Thyroid gland (tissue), 4 donors: ENCODE results near the gene ZNF618.

Experiments
- CTCF ChIP-seq, 6 experiments: fragments of 200-600 bp in 3 of 6; fragments of 450-650 bp in 3 of 6; sonication (generic) in 3 of 6; IDR thresholded peaks; one replicate each; pipeline ENCODE4 v1.5.1; 2016 to 2019; ENCODE audit warnings: antibody characterized with exemption in 6 of 6, mild to moderate bottlenecking in 2 of 6, inconsistent platforms in 1 of 6, moderate library complexity in 1 of 6
- POLR2A ChIP-seq, 2 donors: fragments of 450-650 bp; IDR thresholded peaks; one replicate each; pipeline ENCODE4 v1.6.1; 2017; ENCODE audit warnings: antibody characterized with exemption in 2 of 2, mild to moderate bottlenecking in 2 of 2, moderate library complexity in 1 of 2

GRCh38 chr9:114096866-114097612 is 220.9 kb downstream of the ZNF618 start:
- TF ChIP-seq CTCF (IDR thresholded peaks at IDR 0.05) (no peak), POLR2A (IDR thresholded peaks at IDR 0.05) (no peak)
